SIG-M5 (cell line): ENCODE measurements around the gene WIPF3.
"Not testable (repeated sequence)": the region's sequence is repeated elsewhere in the genome, so short reads cannot be mapped to it uniquely, and the experiment has no call there.

Experiments used
- DNase-seq: peaks from one replicate; lab custom pipeline; 2025; lab: John Stamatoyannopoulos, UW

The WIPF3 gene

GRCh38 chr7:29881724-29882123 is 75.4 kb downstream of the WIPF3 start:
- DNase-seq: no peak

GRCh38 chr7:29882481-29882880 is 76.2 kb downstream of the WIPF3 start:
- DNase-seq: no peak

DNA sequence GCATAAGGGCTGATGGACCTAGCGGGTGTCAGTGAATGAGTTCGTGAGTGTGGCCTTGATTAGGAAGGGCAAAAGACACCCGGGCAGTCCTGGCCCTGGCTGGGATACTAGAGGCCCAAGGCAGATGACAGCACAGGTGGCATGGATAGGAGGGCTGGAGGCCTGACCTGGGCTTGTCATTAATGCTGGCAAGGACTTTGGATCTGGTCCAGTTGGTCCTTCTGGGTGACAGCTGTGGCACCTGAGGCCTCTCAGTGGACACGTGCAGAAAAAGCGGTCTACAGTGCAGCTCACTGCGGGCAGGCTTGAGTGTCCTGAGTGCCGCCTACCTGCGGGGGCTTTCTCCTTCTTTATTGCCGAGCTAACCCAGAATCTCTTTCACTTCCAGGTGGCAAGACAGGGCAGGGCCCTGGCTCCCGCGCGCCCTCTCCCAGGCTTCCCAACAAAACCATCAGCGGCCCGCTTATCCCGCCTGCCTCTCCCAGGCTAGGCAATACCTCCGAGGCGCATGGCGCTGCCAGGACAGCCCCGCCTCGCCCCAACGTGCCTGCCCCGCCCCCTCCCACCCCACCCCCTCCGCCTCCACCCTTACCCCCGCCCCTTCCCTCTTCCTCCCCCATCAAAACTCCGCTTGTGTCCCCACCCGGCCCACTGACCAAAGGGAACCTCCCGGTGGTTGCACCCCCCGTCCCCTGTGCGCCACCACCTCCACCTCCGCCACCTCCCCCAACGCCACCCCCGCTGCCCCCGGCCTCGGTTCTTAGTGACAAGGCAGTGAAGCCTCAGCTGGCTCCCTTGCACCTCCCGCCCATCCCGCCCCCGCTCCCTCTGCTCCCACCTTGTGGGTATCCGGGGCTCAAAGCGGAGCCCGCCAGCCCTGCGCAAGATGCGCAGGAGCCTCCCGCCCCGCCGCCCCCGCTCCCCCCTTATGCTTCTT is 77.4 kb downstream of the WIPF3 start:
- DNase-seq: no peak

- no peak for DNase-seq
These were observed 78.3 kb downstream of the WIPF3 start for GRCh38 chr7:29884399-29885272.

- DNase-seq: no peak
These were observed 79.3 kb downstream of the WIPF3 start for GRCh38 chr7:29885626-29886025.

DNA sequence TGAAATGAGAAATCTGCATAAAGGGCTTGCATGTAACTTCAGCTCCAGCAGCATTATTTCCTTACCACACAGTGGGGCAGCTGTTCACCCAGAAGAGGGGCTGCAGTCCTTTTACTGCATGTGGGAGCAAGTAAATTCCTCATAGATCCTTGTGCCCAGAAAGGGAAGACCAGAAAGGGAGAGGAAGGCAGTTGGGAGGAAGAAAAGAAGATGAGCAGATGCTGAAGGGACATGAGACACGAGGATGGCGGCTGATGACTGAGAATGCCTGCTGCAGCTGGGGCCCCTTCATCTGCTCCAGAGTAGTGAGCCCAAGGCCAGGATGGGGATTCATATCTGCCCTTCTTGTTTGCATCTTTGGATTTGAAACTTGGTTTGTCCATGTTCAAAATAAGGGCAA is 80.5 kb downstream of the WIPF3 start:
- no peak for DNase-seq

- DNase-seq: no peak
These were observed 81.7 kb downstream of the WIPF3 start for GRCh38 chr7:29888006-29888405.

DNA sequence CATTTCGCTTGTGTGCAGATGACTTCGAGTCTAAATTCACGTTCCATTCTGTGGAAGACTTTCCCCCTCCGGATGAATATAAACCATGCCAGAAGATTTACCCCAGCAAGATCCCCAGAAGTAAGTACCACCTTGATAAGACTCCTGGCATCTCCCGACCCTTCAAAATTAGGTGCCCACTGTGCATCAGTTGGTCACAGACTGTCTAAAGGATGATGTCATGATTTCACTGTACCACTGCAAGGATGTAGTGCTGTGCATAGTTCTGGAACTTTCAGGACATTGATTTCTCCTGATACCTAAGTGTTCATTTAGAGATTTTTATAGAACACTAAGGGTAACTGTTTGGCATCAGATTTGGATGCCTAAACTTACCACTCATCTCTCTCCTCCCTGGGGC is 83.0 kb downstream of the WIPF3 start:
- no peak for DNase-seq

DNA sequence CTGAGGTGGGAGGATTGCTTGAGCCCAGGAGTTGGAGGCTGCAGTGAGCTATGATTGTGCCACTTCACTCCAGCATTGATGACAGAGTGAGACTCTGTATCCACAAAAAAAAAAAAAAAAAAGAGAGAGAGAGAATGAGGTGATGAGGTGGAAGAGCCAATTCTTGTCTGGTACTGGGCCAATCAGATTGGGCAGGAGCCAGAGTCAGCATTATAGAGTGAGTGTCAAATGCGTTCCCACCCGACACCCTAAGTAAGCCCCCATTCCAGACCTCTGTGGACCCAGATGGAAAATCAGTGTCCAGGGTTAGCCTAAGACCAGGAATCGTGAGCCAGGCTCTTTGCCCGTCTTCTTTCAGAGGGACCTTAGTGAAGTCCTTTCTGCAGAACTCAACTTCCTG is 83.9 kb downstream of the WIPF3 start:
- DNase-seq: no peak

- DNase-seq: not testable (repeated sequence)
These were observed 84.5 kb downstream of the WIPF3 start for GRCh38 chr7:29890786-29891185.

DNA sequence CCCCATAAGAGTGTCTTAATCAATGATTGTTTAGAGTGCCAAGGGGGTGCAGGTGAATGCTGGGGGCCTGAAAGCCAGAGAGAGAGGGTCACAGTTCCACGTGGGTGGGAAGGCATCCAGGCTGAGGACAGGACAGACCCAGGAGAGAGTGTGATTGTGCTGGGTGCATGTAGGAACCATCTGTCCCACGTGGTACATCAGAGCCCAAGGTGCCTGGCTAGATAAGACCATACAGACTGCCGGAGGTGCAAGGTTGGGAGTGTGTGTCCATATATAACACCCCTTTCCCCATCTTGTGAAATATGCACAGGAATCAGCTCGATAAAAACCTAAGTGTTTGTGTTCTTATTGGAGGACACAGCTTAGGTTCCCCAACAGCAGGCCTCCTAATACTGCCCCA is 85.5 kb downstream of the WIPF3 start:
- no peak for DNase-seq

DNA sequence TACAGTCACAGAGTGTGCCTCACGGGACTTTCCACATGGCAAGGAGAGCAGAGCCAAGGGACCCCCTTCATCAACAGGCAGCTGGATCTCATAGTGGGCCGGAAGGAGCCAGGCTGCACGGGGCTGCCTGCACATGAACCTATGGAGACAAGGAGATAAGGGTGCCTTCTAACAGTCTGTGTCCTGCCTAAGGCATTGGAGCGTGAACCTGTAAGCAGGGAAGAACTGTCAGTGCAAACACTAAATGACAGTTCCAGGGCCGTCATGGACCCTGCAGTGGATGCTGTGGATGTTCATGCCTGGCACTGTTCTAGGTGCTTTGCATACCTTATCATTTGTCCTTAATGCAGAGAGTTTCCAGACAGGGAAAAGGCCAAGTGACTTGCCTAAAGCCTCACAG is 85.9 kb downstream of the WIPF3 start:
- DNase-seq: no peak

DNA sequence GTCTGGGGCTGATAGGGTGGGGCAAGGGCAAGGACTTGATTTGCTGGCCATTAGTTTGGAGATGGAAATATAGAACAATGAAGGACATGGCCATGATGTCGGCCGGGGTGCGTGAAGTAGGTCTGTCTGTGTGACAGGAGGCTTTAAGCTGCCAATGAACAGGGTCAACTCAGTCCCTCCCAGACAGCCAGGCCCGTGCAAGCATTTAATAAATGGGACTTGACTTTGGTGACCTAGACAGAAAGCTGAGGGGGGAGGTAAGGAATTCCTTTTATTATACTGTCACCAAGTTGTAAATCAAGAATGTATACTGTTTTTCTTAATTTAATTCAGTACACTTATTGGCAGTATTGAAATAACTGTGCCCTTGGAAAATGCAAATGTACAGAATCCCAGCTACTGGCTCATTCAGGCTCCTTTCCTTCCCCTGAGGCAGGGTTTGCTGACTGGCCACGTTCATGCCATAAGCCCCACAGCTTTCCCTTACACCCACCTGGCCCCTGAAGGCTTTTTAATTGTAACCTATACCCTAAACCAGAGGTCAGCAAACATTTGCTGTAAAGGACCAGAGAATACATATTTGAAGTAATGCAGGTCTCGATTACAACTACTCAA is 87.2 kb downstream of the WIPF3 start:
- no peak for DNase-seq

- no peak for DNase-seq
These were observed 87.9 kb downstream of the WIPF3 start for GRCh38 chr7:29894256-29894655.

DNA sequence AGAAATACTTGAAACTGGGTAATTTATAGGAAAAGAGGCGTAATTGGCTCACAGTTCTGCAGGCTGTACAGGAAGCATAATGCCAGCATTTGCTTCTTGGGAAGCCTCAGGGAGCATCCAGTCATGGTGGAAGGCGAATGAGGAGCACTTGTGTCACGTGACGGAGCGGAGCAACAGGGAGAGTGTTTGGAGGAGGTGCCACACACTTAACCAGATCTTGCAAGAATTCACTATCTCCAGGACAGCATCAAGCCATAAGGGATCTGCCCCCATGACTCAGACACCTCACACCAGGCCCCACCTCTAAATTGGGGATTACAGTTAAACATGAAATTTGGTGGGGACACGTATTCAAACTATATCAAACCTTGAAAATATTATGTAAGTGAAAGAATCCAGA is 89.3 kb downstream of the WIPF3 start:
- DNase-seq: no peak

DNA sequence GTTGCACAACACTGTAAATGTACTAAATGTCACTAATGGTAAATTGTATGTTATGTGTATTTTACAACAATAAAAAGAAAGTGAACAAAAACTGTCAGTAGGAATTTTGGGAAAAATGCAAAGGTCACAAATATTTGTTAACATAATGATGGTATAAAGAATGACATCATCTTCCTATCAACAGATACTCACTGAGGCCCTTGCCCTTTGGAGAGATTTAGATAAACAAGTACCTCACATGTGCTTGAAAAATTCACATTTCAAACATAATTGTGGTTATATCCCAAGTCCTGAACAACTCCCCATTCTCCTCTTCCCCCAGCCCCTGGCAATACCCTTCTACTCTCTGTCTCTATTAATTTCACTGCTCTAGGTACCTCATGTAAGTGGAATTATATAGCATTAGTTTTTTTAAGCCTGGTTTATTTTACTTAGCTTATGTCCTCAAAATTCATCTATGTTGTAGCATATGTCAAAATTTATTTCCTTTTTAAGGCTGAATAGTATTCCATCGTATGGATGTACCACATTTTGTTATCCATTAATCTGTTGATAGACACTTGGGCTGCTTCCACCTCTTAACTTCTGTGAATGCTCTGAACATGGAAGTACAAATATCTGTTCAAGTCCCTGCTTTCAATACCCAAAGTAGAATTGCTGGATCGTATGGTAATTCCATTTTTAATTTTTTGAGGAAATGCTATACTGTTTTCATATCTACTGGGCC is 90.5 kb downstream of the WIPF3 start:
- DNase-seq: no peak

GRCh38 chr7:29898301-29898700 is 92.0 kb downstream of the WIPF3 start:
- DNase-seq: no peak

GRCh38 chr7:29900745-29901144 is 94.4 kb downstream of the WIPF3 start:
- no peak for DNase-seq

DNA sequence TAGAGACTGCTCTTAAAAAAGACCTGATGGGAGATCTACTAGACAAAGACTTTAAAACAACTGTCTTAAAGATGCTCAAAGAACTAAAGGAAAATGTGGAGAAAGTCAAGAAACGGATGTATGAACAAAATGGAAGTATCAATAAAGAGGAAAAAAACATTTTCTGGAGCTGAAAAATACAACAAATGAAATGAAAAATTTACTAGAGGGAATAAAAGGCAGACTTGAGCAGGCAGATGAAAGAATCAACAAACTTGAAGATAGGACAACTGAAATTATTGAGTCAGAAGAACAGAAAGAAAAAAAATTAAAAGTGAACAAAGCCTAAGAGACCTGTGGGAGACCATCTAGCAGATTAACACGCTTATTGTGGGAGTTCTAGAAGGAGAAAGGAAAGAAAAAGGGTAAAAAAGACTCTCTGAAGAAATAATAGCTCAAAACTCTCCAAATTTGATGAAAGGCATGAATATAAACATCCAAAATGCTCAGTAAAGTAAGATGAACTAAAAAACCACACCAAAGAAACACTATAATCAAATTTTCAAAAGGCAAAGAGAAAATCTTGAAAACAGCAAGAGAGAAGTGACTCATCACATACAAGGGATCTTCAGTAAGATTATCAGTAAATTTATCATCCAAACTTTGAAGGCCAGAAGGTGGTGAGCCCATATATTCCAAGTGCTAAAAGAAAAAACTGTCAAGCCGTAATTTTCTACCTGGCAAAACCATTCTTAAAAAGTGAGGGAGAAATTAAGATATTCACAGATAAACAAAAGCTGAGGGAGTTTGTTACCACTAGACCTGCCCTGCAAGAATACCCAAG is 100.1 kb downstream of the WIPF3 start:
- no peak for DNase-seq

DNA sequence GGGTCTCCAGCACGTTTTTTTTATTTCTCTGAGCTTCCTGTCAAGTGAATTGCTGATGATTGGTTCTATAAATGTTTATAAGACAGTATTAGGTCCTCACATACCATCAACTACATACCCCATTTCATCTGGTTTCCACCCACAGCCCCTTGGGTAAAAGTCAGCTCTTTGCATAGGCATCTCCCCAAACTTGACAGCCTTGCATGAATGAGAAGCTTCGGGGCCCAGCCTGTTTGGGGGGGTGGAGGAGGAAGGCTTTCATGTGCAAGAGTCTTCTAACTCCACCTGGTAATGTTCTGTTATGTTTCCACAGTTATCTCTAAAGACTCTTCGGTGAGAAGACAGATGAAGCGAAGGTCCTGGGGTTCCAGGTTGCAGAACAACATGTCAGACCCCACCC is 107.9 kb downstream of the WIPF3 start:
- no peak for DNase-seq
